ENCODE measurements around the gene EIF4ENIF1. TPM values are rescaled to one million over a fixed set of nuclear protein-coding genes. Genes with fewer than 3 reads are reported as not detected.
"Not testable (repeated sequence)": the region's sequence is repeated elsewhere in the genome, so short reads cannot be mapped to it uniquely, and the experiment has no call there.

EIF4ENIF1 gene
- total and polyA plus RNA-seq, 9 of the 15 experiments (the other 6 are each of a cell fraction or from before 2014, with no cell fraction given): 2.5 to 24.9 (median 15.8) TPM

- ATAC-seq (no peak), DNase-seq (ENCODE audit: extremely low read depth in 1 of 4, low spot score in 3 of 4) (no peak), FAIRE-seq (no peak)
- no peak for TF ChIP-seq HLTF (IDR thresholded peaks at IDR 0.05)
- peak; percentile 36; the same call in 1 of the 2 replicates for TF ChIP-seq C11orf30 (IDR thresholded peaks at IDR 0.05; ENCODE audit: low read depth)
- no peak for TF ChIP-seq GABPA (tag; conservative IDR thresholded peaks at IDR 0.05; ENCODE audit: low read depth)
- TF ChIP-seq MAFF (IDR thresholded peaks at IDR 0.05; ENCODE audit: low read length): peak; percentile 15; the same call in 1 of the 2 replicates
- TF ChIP-seq ZNF24 (IDR thresholded peaks at IDR 0.05): no peak
- TF ChIP-seq ZNF316 (IDR thresholded peaks at IDR 0.05): peak; percentile 58
- TF ChIP-seq MAFG (tag; conservative IDR thresholded peaks at IDR 0.05): peak; percentile 35; the same call in 1 of the 2 replicates
- no peak for TF ChIP-seq FOXK2 (conservative IDR thresholded peaks at IDR 0.05 in 1 of 2, IDR thresholded peaks at IDR 0.05 in 1 of 2; ENCODE audit: low read depth in 2 of 2)
- ChIA-PET CTCF (ENCODE audit: low intra/inter-chr PET ratio) (no interaction called here), POLR2A (interaction anchor here (0.7 kb wide), 1 partner anchor 147 kb away, joined by 3 read pairs; no protein-coding TSS in a partner anchor)
- Histone ChIP-seq H3K4me1 (replicated peaks in 1 of 2; ENCODE audit: control insufficient read depth in 2 of 2, insufficient read depth in 2 of 2, low read length in 2 of 2) (peaks cover 13 to 17% of the 10 kb centered on the region in 2 experiments; a peak in 4 of 5 replicates), H3K27me3 (ENCODE audit: control insufficient read depth in 2 of 2, insufficient read depth in 2 of 2, low read length in 2 of 2) (no peaks in the 10 kb centered on the region), H3K79me2 (ENCODE audit: control insufficient read depth, insufficient read depth, low read length) (peaks cover 65% of the 10 kb centered on the region), H3K27ac (ENCODE audit: extremely low read depth, low read depth, low read length) (no peak overlapping the region), H2AFZ (ENCODE audit: low read depth, low read length) (no peak overlapping the region), H3K9me1 (ENCODE audit: control insufficient read depth, insufficient read depth, low read length) (no peaks in the 10 kb centered on the region), H3K4me3 (no peak overlapping the region), H4K20me1 (replicated peaks; ENCODE audit: control insufficient read depth, insufficient read depth, low read length) (no peaks in the 10 kb centered on the region), H3K36me3 (ENCODE audit: control insufficient read depth, insufficient read depth, low read length) (peaks cover 55% of the 10 kb centered on the region; the same call in 2 of the 3 replicates), H3K9me3 (replicated peaks; ENCODE audit: control insufficient read depth, insufficient read depth, low read depth, low read length) (no peaks in the 10 kb centered on the region), H3K4me2 (ENCODE audit: insufficient read depth, low read length) (no peak overlapping the region), H3K9ac (ENCODE audit: insufficient read depth in 1 of 2, low read depth in 2 of 2, low read length in 2 of 2) (no peak overlapping the region)
- no TSS peak for BruUV-seq (replicated peaks)
- WGBS (ENCODE audit: insufficient coverage, low coverage, missing lambda C conversion rate): no CpG with 5 or more reads among the region's 2 CpGs
- in situ Hi-C loops (cut with MboI) (no loop called here), intact Hi-C loops (cut with micrococcal nuclease) (no loop called here)
Observed at GRCh38 chr22:31486951-31487350, 2.7 kb downstream of the EIF4ENIF1 start.

GRCh38 chr22:31486369-31486768, 3.3 kb downstream of the EIF4ENIF1 start:
- DNase-seq (ENCODE audit: extremely low read depth in 1 of 4, low spot score in 3 of 4); CTCF ChIA-PET (ENCODE audit: low intra/inter-chr PET ratio); ATAC-seq; POLR2A ChIA-PET; H3K27me3 ChIP-seq (ENCODE audit: control insufficient read depth in 2 of 2, insufficient read depth in 2 of 2, low read length in 2 of 2); FAIRE-seq; intact Hi-C loops (cut with micrococcal nuclease); H3K9me1 ChIP-seq (ENCODE audit: control insufficient read depth, insufficient read depth, low read length); H2AFZ ChIP-seq (ENCODE audit: low read depth, low read length); in situ Hi-C loops (cut with MboI); H4K20me1 ChIP-seq (replicated peaks; ENCODE audit: control insufficient read depth, insufficient read depth, low read length); H3K27ac ChIP-seq (ENCODE audit: extremely low read depth, low read depth, low read length); BruUV-seq (replicated peaks); H3K4me2 ChIP-seq (ENCODE audit: insufficient read depth, low read length); H3K9ac ChIP-seq (ENCODE audit: insufficient read depth in 1 of 2, low read depth in 2 of 2, low read length in 2 of 2); H3K4me3 ChIP-seq; H3K9me3 ChIP-seq (replicated peaks; ENCODE audit: control insufficient read depth, insufficient read depth, low read depth, low read length): not testable (repeated sequence)
- Histone ChIP-seq H3K36me3 (ENCODE audit: control insufficient read depth, insufficient read depth, low read length) (peaks cover 58% of the 10 kb centered on the region; the same call in 2 of the 3 replicates), H3K4me1 (replicated peaks in 1 of 2; ENCODE audit: control insufficient read depth in 2 of 2, insufficient read depth in 2 of 2, low read length in 2 of 2) (peaks cover 10 to 11% of the 10 kb centered on the region in 2 experiments; a peak in 4 of 5 replicates), H3K79me2 (ENCODE audit: control insufficient read depth, insufficient read depth, low read length) (peaks cover 62% of the 10 kb centered on the region)
- 87% methylated on average over 9 of the region's 11 CpGs for WGBS (ENCODE audit: insufficient coverage, low coverage, missing lambda C conversion rate)

GRCh38 chr22:31482470-31482869, 7.2 kb downstream of the EIF4ENIF1 start:
- Histone ChIP-seq H3K79me2 (ENCODE audit: control insufficient read depth, insufficient read depth, low read length) (peaks cover 47% of the 10 kb centered on the region), H3K36me3 (ENCODE audit: control insufficient read depth, insufficient read depth, low read length) (peaks cover 76% of the 10 kb centered on the region; the same call in 2 of the 3 replicates)
- H3K9ac ChIP-seq (ENCODE audit: insufficient read depth in 1 of 2, low read depth in 2 of 2, low read length in 2 of 2); H3K4me3 ChIP-seq; DNase-seq (ENCODE audit: extremely low read depth in 1 of 4, low spot score in 3 of 4); H3K27ac ChIP-seq (ENCODE audit: extremely low read depth, low read depth, low read length); H3K27me3 ChIP-seq (ENCODE audit: control insufficient read depth in 2 of 2, insufficient read depth in 2 of 2, low read length in 2 of 2); BruUV-seq (replicated peaks); H2AFZ ChIP-seq (ENCODE audit: low read depth, low read length); H3K4me1 ChIP-seq (replicated peaks in 1 of 2; ENCODE audit: control insufficient read depth in 2 of 2, insufficient read depth in 2 of 2, low read length in 2 of 2); H3K9me1 ChIP-seq (ENCODE audit: control insufficient read depth, insufficient read depth, low read length); H4K20me1 ChIP-seq (replicated peaks; ENCODE audit: control insufficient read depth, insufficient read depth, low read length); ATAC-seq; intact Hi-C loops (cut with micrococcal nuclease); H3K9me3 ChIP-seq (replicated peaks; ENCODE audit: control insufficient read depth, insufficient read depth, low read depth, low read length); in situ Hi-C loops (cut with MboI); CTCF ChIA-PET (ENCODE audit: low intra/inter-chr PET ratio); FAIRE-seq; H3K4me2 ChIP-seq (ENCODE audit: insufficient read depth, low read length): not testable (repeated sequence)
- POLR2A ChIA-PET: interaction anchor here (0.6 kb wide), 1 partner anchor 57 kb away, joined by 5 read pairs; no protein-coding TSS in a partner anchor
- WGBS (ENCODE audit: insufficient coverage, low coverage, missing lambda C conversion rate): 89% methylated on average over 8 of the region's 8 CpGs
